ENCODE measurements around the gene PRKCE.

The PRKCE gene

GRCh38 chr2:45818591-45818990 lies 167.1 kb downstream of the PRKCE start:
- CTCF ChIA-PET: no interaction called here
- peaks cover 4% of the 10 kb centered on the region for H3K27me3 Mint-ChIP-seq
- H3K36me3 Mint-ChIP-seq: no peaks in the 10 kb centered on the region
- H3K4me1 Mint-ChIP-seq: no peaks in the 10 kb centered on the region
- H3K27ac Mint-ChIP-seq: no peak overlapping the region
- H3K4me3 Mint-ChIP-seq: no peak overlapping the region
- DNase-seq: no peak
- no peaks in the 10 kb centered on the region for H3K9me3 Mint-ChIP-seq

GRCh38 chr2:45820048-45820447 lies 168.6 kb downstream of the PRKCE start:
- no peak overlapping the region for H3K4me3 Mint-ChIP-seq
- H3K27me3 Mint-ChIP-seq: no peaks in the 10 kb centered on the region
- no peak for DNase-seq
- H3K36me3 Mint-ChIP-seq: no peaks in the 10 kb centered on the region
- peaks cover under 1% of the 10 kb centered on the region for H3K4me1 Mint-ChIP-seq
- no peak overlapping the region for H3K27ac Mint-ChIP-seq
- no peaks in the 10 kb centered on the region for H3K9me3 Mint-ChIP-seq
- CTCF ChIA-PET: no interaction called here

- Mint-ChIP-seq H3K4me1 (peaks cover 2% of the 10 kb centered on the region), H3K9me3 (no peaks in the 10 kb centered on the region), H3K27ac (no peak overlapping the region), H3K4me3 (no peak overlapping the region), H3K36me3 (no peaks in the 10 kb centered on the region), H3K27me3 (peaks cover 3% of the 10 kb centered on the region)
- CTCF ChIA-PET: no interaction called here
- no peak for DNase-seq
Measured at GRCh38 chr2:45821558-45822271, 170.2 kb downstream of the PRKCE start.

GRCh38 chr2:45822272-45822630 lies 170.8 kb downstream of the PRKCE start:
- Mint-ChIP-seq H3K4me1 (peaks cover 6% of the 10 kb centered on the region), H3K4me3 (no peak overlapping the region), H3K9me3 (no peaks in the 10 kb centered on the region), H3K36me3 (no peaks in the 10 kb centered on the region), H3K27me3 (peaks cover 7% of the 10 kb centered on the region), H3K27ac (no peak overlapping the region)
- CTCF ChIA-PET: no interaction called here
- DNase-seq: no peak

GRCh38 chr2:45823723-45824206 lies 172.3 kb downstream of the PRKCE start:
- DNase-seq: no peak
- H3K36me3 Mint-ChIP-seq: no peaks in the 10 kb centered on the region
- H3K27me3 Mint-ChIP-seq: peaks cover 7% of the 10 kb centered on the region
- peaks cover 7% of the 10 kb centered on the region for H3K4me1 Mint-ChIP-seq
- H3K4me3 Mint-ChIP-seq: no peak overlapping the region
- no peak overlapping the region for H3K27ac Mint-ChIP-seq
- no peaks in the 10 kb centered on the region for H3K9me3 Mint-ChIP-seq
- CTCF ChIA-PET: interaction anchor here (0.5 to 1.3 kb wide), 2 partner anchors 18 to 34 kb away, joined by 3 read pairs; no protein-coding TSS in a partner anchor

GRCh38 chr2:45825001-45825651 lies 173.7 kb downstream of the PRKCE start:
- Mint-ChIP-seq H3K4me1 (peaks cover 7% of the 10 kb centered on the region), H3K27me3 (peaks cover 7% of the 10 kb centered on the region), H3K36me3 (peaks cover 2% of the 10 kb centered on the region), H3K9me3 (peaks cover 6% of the 10 kb centered on the region), H3K27ac (no peak overlapping the region), H3K4me3 (no peak overlapping the region)
- DNase-seq: no peak
- CTCF ChIA-PET: interaction anchor here (1.0 kb wide), 1 partner anchor 110 kb away, joined by 3 read pairs; no protein-coding TSS in a partner anchor

- Mint-ChIP-seq H3K4me3 (no peak overlapping the region), H3K36me3 (peaks cover 6% of the 10 kb centered on the region), H3K27me3 (peaks cover 7% of the 10 kb centered on the region), H3K9me3 (peaks cover 20% of the 10 kb centered on the region), H3K4me1 (peaks cover 7% of the 10 kb centered on the region), H3K27ac (no peak overlapping the region)
- CTCF ChIA-PET: no interaction called here
- DNase-seq: no peak
Measured at GRCh38 chr2:45826460-45826859, 175.0 kb downstream of the PRKCE start.

- Mint-ChIP-seq H3K4me3 (no peak overlapping the region), H3K27me3 (peaks cover 7% of the 10 kb centered on the region), H3K36me3 (peaks cover 6% of the 10 kb centered on the region), H3K4me1 (peaks cover 7% of the 10 kb centered on the region), H3K27ac (no peak overlapping the region), H3K9me3 (peaks cover 20% of the 10 kb centered on the region)
- DNase-seq: no peak
- CTCF ChIA-PET: no interaction called here
Measured at GRCh38 chr2:45826884-45827635, 175.6 kb downstream of the PRKCE start.

GRCh38 chr2:45830322-45830721 lies 178.8 kb downstream of the PRKCE start:
- H3K27me3 Mint-ChIP-seq: peaks cover 7% of the 10 kb centered on the region
- peaks cover 20% of the 10 kb centered on the region for H3K9me3 Mint-ChIP-seq
- CTCF ChIA-PET: no interaction called here
- peaks cover 6% of the 10 kb centered on the region for H3K36me3 Mint-ChIP-seq
- no peak for DNase-seq
- H3K4me1 Mint-ChIP-seq: peaks cover 5% of the 10 kb centered on the region
- no peak overlapping the region for H3K4me3 Mint-ChIP-seq
- no peak overlapping the region for H3K27ac Mint-ChIP-seq

- Mint-ChIP-seq H3K27me3 (no peaks in the 10 kb centered on the region), H3K9me3 (peaks cover 20% of the 10 kb centered on the region), H3K4me1 (peaks cover 5% of the 10 kb centered on the region), H3K27ac (no peak overlapping the region), H3K4me3 (no peak overlapping the region), H3K36me3 (peaks cover 6% of the 10 kb centered on the region)
- CTCF ChIA-PET: interaction anchor here (0.9 to 1.7 kb wide), 3 partner anchors 10 to 200 kb away, joined by 4 to 5 read pairs (median 4); no protein-coding TSS in a partner anchor
- DNase-seq: no peak
Measured at GRCh38 chr2:45833301-45833967, 182.0 kb downstream of the PRKCE start.

GRCh38 chr2:45833968-45834344 lies 182.5 kb downstream of the PRKCE start:
- no peaks in the 10 kb centered on the region for H3K27me3 Mint-ChIP-seq
- H3K9me3 Mint-ChIP-seq: peaks cover 20% of the 10 kb centered on the region
- H3K27ac Mint-ChIP-seq: no peak overlapping the region
- DNase-seq: no peak
- CTCF ChIA-PET: interaction anchor here (0.9 to 1.7 kb wide), 3 partner anchors 9 to 200 kb away, joined by 4 to 5 read pairs (median 4); no protein-coding TSS in a partner anchor
- H3K4me1 Mint-ChIP-seq: peaks cover 5% of the 10 kb centered on the region
- no peak overlapping the region for H3K4me3 Mint-ChIP-seq
- H3K36me3 Mint-ChIP-seq: peaks cover 6% of the 10 kb centered on the region

- no peak overlapping the region for H3K4me3 Mint-ChIP-seq
- peaks cover 5% of the 10 kb centered on the region for H3K4me1 Mint-ChIP-seq
- H3K27me3 Mint-ChIP-seq: no peaks in the 10 kb centered on the region
- peaks cover 17% of the 10 kb centered on the region for H3K9me3 Mint-ChIP-seq
- H3K36me3 Mint-ChIP-seq: peaks cover 4% of the 10 kb centered on the region
- no peak overlapping the region for H3K27ac Mint-ChIP-seq
- DNase-seq: no peak
- CTCF ChIA-PET: interaction anchor here (1.7 kb wide), 1 partner anchor 56 kb away, joined by 4 read pairs; no protein-coding TSS in a partner anchor
Measured at GRCh38 chr2:45834372-45834771, 182.9 kb downstream of the PRKCE start.

- CTCF ChIA-PET: interaction anchor here (1.1 kb wide), 1 partner anchor 56 kb away, joined by 4 read pairs; no protein-coding TSS in a partner anchor
- Mint-ChIP-seq H3K4me1 (peaks cover 5% of the 10 kb centered on the region), H3K27me3 (peaks cover 2% of the 10 kb centered on the region), H3K36me3 (peaks cover 3% of the 10 kb centered on the region), H3K27ac (no peak overlapping the region), H3K4me3 (no peak overlapping the region), H3K9me3 (peaks cover 16% of the 10 kb centered on the region)
- DNase-seq: no peak
Measured at GRCh38 chr2:45834858-45835257, 183.4 kb downstream of the PRKCE start.

GRCh38 chr2:45836316-45836715 lies 184.8 kb downstream of the PRKCE start:
- Mint-ChIP-seq H3K4me3 (no peak overlapping the region), H3K36me3 (no peaks in the 10 kb centered on the region), H3K27ac (no peak overlapping the region), H3K9me3 (peaks cover 2% of the 10 kb centered on the region), H3K27me3 (peaks cover 7% of the 10 kb centered on the region), H3K4me1 (peaks cover 7% of the 10 kb centered on the region)
- CTCF ChIA-PET: interaction anchor here (0.6 to 1.1 kb wide), 2 partner anchors 251 to 1551 kb away, joined by 3 read pairs; no protein-coding TSS in a partner anchor
- no peak for DNase-seq
